Mucosa of stomach (tissue), 1 donor: Measurements from ENCODE around the gene C2.

Source experiments
- H3K27me3 ChIP-seq: one replicate; pipeline ENCODE4 v1.7.0; 2013; ENCODE audit warnings: mild to moderate bottlenecking, low read length; ENCODE audit not compliant: control insufficient read depth, insufficient read depth
- H3K36me3 ChIP-seq: one replicate; pipeline ENCODE4 v1.7.0; 2013; ENCODE audit warnings: low read length; ENCODE audit not compliant: control insufficient read depth, insufficient read depth
- H3K4me1 ChIP-seq: one replicate; pipeline ENCODE4 v1.7.0; 2013; ENCODE audit warnings: mild to moderate bottlenecking, low read length; ENCODE audit not compliant: control insufficient read depth, insufficient read depth
- H3K4me3 ChIP-seq: one replicate; pipeline ENCODE4 v1.7.0; 2013; ENCODE audit warnings: low read length
- H3K9ac ChIP-seq: one replicate; pipeline ENCODE4 v1.7.0; 2013; ENCODE audit warnings: mild to moderate bottlenecking, low read length, moderate library complexity
- H3K9me3 ChIP-seq: one replicate; pipeline ENCODE4 v1.7.0; 2013; ENCODE audit warnings: mild to moderate bottlenecking, low read length, moderate library complexity; ENCODE audit not compliant: control insufficient read depth
- donor health status: Pancreatic carcinoma.

The C2 gene

GRCh38 chr6:31952140-31952805 lies 24.8 kb downstream of the C2 start:
- Histone ChIP-seq H3K4me1 (no peaks in the 10 kb centered on the region), H3K9me3 (no peaks in the 10 kb centered on the region), H3K4me3 (no peak overlapping the region), H3K9ac (no peak overlapping the region), H3K27me3 (no peaks in the 10 kb centered on the region), H3K36me3 (peaks cover 6% of the 10 kb centered on the region)

DNA sequence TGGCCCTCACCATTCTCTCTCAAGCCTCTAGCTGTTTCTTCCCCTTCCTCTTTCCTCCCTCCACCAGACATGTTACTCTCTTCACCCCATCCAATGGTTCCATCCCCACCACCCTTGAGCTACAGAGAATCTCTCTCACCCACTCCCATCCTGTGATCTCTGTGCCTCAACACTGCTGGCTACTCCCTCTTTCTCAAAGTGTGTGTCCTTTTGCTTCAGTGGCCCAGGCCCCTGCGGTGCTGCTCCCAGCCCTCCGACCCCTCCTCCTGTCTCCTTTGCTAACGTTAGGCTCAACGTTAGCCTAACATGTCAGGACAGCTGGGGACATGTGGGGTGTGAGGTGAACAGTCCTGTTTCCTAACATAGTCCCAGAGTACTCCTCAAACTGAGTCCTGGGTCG lies 25.4 kb downstream of the C2 start:
- H3K9ac ChIP-seq = no peak overlapping the region
- H3K36me3 ChIP-seq = peaks cover 6% of the 10 kb centered on the region
- H3K9me3 ChIP-seq = no peaks in the 10 kb centered on the region

GRCh38 chr6:31954511-31954910 lies 27.0 kb downstream of the C2 start:
- Histone ChIP-seq H3K9me3 (no peaks in the 10 kb centered on the region), H3K27me3 (no peaks in the 10 kb centered on the region), H3K4me1 (peaks cover 10% of the 10 kb centered on the region), H3K36me3 (peaks cover 6% of the 10 kb centered on the region), H3K4me3 (no peak overlapping the region), H3K9ac (no peak overlapping the region)

More for the DNA sequence above, 25.4 kb downstream of the C2 start:
- Histone ChIP-seq H3K4me3 (no peak overlapping the region), H3K27me3 (no peaks in the 10 kb centered on the region), H3K4me1 (peaks cover 3% of the 10 kb centered on the region)

GRCh38 chr6:31956796-31957195 lies 29.3 kb downstream of the C2 start:
- Histone ChIP-seq H3K27me3 (no peaks in the 10 kb centered on the region), H3K4me1 (peaks cover 14% of the 10 kb centered on the region), H3K9me3 (no peaks in the 10 kb centered on the region), H3K4me3 (no peak overlapping the region), H3K9ac (no peak overlapping the region), H3K36me3 (peaks cover 7% of the 10 kb centered on the region)

DNA sequence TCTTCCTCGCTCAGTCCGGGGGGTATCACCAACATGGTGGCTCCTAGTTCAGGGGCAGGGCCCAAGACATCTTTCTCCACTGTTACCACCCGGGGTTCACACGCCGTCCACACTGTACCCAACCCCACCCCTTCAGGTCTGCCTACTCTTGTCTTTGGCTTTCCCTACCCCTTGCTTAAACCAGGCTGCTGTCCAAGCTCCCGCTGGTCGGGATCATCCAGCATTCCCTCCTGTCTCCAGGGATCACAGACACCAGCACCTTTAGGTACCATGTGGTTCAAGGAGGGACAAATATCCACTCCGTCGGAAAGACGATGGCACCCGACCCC lies 30.9 kb downstream of the C2 start:
- Histone ChIP-seq H3K9ac (peak overlapping the region; percentile 94), H3K9me3 (no peaks in the 10 kb centered on the region), H3K4me1 (peaks cover 14% of the 10 kb centered on the region), H3K27me3 (no peaks in the 10 kb centered on the region), H3K36me3 (peaks cover 11% of the 10 kb centered on the region), H3K4me3 (peak overlapping the region; percentile 91)

GRCh38 chr6:31958741-31959739 lies 31.5 kb downstream of the C2 start, which contains the start of the genes NELFE and SKIC2:
Gene NELFE (minus strand): TSS chr6:31958971. CDS start chr6:31958446, 525 bp downstream.
Gene SKIC2 (plus strand): TSS chr6:31959175. CDS start chr6:31959193, 18 bp downstream.
- Histone ChIP-seq H3K9ac (peak within 1 kb of the TSS; percentile 94), H3K4me3 (peak within 1 kb of the TSS; percentile 91), H3K36me3 (peaks cover 14% of the 10 kb centered on the region), H3K4me1 (peaks cover 14% of the 10 kb centered on the region), H3K27me3 (no peaks in the 10 kb centered on the region), H3K9me3 (no peaks in the 10 kb centered on the region)

- peaks cover 16% of the 10 kb centered on the region for H3K36me3 ChIP-seq
- H3K4me3 ChIP-seq = no peak overlapping the region
- no peak overlapping the region for H3K9ac ChIP-seq
- H3K4me1 ChIP-seq = peaks cover 14% of the 10 kb centered on the region
- no peaks in the 10 kb centered on the region for H3K27me3 ChIP-seq
- H3K9me3 ChIP-seq = no peaks in the 10 kb centered on the region
Observed at GRCh38 chr6:31961616-31962015, 34.1 kb downstream of the C2 start.

- no peaks in the 10 kb centered on the region for H3K9me3 ChIP-seq
- H3K4me1 ChIP-seq = peaks cover 8% of the 10 kb centered on the region
- no peaks in the 10 kb centered on the region for H3K27me3 ChIP-seq
- H3K36me3 ChIP-seq = peaks cover 20% of the 10 kb centered on the region
- H3K9ac ChIP-seq = no peak overlapping the region
- no peak overlapping the region for H3K4me3 ChIP-seq
Observed at GRCh38 chr6:31963921-31964320, 36.4 kb downstream of the C2 start.

DNA sequence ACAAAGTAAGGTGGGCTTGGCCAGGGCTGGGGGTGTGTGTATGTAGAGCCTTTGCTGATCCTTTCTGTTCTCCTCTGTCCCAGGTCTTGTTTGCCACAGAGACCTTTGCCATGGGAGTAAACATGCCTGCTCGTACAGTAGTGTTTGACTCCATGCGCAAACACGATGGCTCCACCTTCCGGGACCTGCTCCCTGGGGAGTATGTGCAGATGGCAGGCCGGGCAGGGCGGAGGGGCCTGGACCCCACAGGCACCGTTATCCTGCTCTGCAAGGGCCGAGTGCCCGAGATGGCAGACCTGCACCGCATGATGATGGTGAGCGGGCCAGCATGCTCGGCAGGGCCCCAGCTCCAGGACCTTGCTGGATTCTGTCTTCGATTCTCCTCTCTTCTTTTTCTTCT lies 38.2 kb downstream of the C2 start:
- Histone ChIP-seq H3K9me3 (no peaks in the 10 kb centered on the region), H3K4me3 (no peak overlapping the region), H3K9ac (no peak overlapping the region), H3K27me3 (no peaks in the 10 kb centered on the region), H3K36me3 (peaks cover 20% of the 10 kb centered on the region), H3K4me1 (peaks cover 3% of the 10 kb centered on the region)

GRCh38 chr6:31966506-31966905 lies 39.0 kb downstream of the C2 start:
- H3K9me3 ChIP-seq = no peaks in the 10 kb centered on the region
- peaks cover 20% of the 10 kb centered on the region for H3K36me3 ChIP-seq

GRCh38 chr6:31966997-31967925 lies 39.7 kb downstream of the C2 start:
- Histone ChIP-seq H3K36me3 (peaks cover 15% of the 10 kb centered on the region), H3K4me3 (no peak overlapping the region), H3K9me3 (no peaks in the 10 kb centered on the region), H3K27me3 (no peaks in the 10 kb centered on the region), H3K9ac (no peak overlapping the region), H3K4me1 (peaks cover 11% of the 10 kb centered on the region)

More at GRCh38 chr6:31966506-31966905, 39.0 kb downstream of the C2 start:
- H3K9ac ChIP-seq = no peak overlapping the region
- no peak overlapping the region for H3K4me3 ChIP-seq
- peaks cover 11% of the 10 kb centered on the region for H3K4me1 ChIP-seq
- H3K27me3 ChIP-seq = no peaks in the 10 kb centered on the region
